Measurements from ENCODE around the gene SASH1. TPM values are rescaled to one million over a fixed set of nuclear protein-coding genes. Genes with fewer than 3 reads are reported as not detected.

SASH1 gene
- total and polyA plus RNA-seq, 2 donors (not counting 1 experiment from before 2014, with no cell fraction given) = 38.6 to 44.6 TPM

DNA sequence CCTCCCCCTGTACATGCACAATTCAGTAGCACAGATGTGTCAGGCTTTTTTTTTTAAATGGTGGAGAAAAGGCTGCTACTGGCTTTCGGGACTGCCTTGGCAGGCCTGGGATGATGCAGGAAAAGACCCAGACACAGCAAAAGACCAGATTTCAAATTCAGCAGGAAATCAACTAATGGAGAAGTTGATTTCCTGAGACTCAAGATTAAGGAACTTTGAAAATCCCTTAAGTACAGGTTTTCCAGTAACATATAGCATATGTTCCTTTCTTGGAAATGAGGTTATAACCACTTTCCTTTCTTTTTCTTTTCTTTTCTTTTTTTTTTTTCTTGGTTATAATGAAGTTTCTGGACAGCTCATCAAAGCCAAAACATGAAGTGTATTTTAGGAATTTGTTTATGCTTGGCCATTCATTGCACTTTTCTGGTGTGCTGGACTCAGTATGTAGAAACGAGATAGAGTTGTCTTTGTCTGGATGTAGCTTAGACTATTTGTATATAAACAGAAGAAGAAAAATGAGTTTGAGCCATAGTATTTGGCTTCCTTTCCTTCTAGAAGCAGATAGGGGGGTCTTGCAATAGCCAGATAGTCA is 119.4 kb downstream of the SASH1 start:
- Histone ChIP-seq H4K20me1 (ENCODE audit: control insufficient read depth, extremely low read depth, insufficient read depth, low read length) (no peaks in the 10 kb centered on the region), H3K36me3 (ENCODE audit: control insufficient read depth, insufficient read depth, low read length) (no peaks in the 10 kb centered on the region), H3K4me2 (ENCODE audit: extremely low read depth, insufficient read depth, low read length) (peak overlapping the region; percentile 68), H3K79me2 (ENCODE audit: control insufficient read depth, insufficient read depth, low read length) (no peaks in the 10 kb centered on the region), H3K9ac (ENCODE audit: insufficient read depth, low read length) (no peak overlapping the region), H3K27me3 (ENCODE audit: control insufficient read depth, insufficient read depth, low read length) (no peaks in the 10 kb centered on the region), H3K27ac (ENCODE audit: insufficient read depth, low read length) (no peak overlapping the region), H3K9me3 (ENCODE audit: control insufficient read depth, insufficient read depth, low read depth, low read length) (no peaks in the 10 kb centered on the region), H3K4me1 (ENCODE audit: control insufficient read depth, extremely low read depth, insufficient read depth, low read length) (peaks cover 7% of the 10 kb centered on the region), H2AFZ (ENCODE audit: low read length) (no peak overlapping the region), H3K4me3 (replicated peaks in 1 of 4; ENCODE audit: control extremely low read depth in 1 of 4, insufficient read depth in 1 of 4, low read depth in 3 of 4, low read length in 4 of 4) (no peak overlapping the region)
- TF ChIP-seq, protein P1, sequence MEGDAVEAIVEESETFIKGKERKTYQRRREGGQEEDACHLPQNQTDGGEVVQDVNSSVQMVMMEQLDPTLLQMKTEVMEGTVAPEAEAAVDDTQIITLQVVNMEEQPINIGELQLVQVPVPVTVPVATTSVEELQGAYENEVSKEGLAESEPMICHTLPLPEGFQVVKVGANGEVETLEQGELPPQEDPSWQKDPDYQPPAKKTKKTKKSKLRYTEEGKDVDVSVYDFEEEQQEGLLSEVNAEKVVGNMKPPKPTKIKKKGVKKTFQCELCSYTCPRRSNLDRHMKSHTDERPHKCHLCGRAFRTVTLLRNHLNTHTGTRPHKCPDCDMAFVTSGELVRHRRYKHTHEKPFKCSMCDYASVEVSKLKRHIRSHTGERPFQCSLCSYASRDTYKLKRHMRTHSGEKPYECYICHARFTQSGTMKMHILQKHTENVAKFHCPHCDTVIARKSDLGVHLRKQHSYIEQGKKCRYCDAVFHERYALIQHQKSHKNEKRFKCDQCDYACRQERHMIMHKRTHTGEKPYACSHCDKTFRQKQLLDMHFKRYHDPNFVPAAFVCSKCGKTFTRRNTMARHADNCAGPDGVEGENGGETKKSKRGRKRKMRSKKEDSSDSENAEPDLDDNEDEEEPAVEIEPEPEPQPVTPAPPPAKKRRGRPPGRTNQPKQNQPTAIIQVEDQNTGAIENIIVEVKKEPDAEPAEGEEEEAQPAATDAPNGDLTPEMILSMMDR (conservative IDR thresholded peaks at IDR 0.05 in 1 of 2, IDR thresholded peaks at IDR 0.05 in 1 of 2; ENCODE audit: low read depth in 1 of 2, low read length in 2 of 2) = no peak
- TF ChIP-seq EZH2 (IDR thresholded peaks at IDR 0.05; ENCODE audit: low read length, missing control alignments) = no peak
- DNase-seq (ENCODE audit: low read depth in 2 of 2) = peak; percentile 68 to 71

DNA sequence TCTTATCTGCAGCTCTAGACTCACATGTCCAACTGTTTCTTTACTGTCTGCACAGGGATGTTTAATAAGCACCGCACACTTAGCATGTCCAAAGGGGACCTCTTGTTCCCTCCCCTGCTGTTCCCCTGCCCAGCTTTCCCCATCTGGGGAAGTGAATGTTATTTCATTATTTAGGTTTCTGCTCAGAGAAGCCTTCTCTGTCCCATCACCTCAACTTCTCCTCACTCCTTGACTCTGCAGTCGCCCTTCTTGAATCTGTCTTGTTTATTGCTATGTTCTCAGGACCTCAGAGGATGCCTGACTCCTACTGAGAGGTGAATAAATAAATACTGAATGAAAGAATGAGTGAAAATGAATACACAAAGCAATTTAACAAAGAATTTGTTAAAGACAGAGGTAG is 121.0 kb downstream of the SASH1 start:
- no peak overlapping the region for H3K4me2 ChIP-seq (ENCODE audit: extremely low read depth, insufficient read depth, low read length)
- H3K79me2 ChIP-seq (ENCODE audit: control insufficient read depth, insufficient read depth, low read length) = no peaks in the 10 kb centered on the region
- H3K9me3 ChIP-seq (ENCODE audit: control insufficient read depth, insufficient read depth, low read depth, low read length) = no peaks in the 10 kb centered on the region
- H3K4me3 ChIP-seq (replicated peaks in 1 of 4; ENCODE audit: control extremely low read depth in 1 of 4, insufficient read depth in 1 of 4, low read depth in 3 of 4, low read length in 4 of 4) = no peak overlapping the region
- H3K4me1 ChIP-seq (ENCODE audit: control insufficient read depth, extremely low read depth, insufficient read depth, low read length) = peaks cover 7% of the 10 kb centered on the region
- no peak overlapping the region for H3K27ac ChIP-seq (ENCODE audit: insufficient read depth, low read length)
- H2AFZ ChIP-seq (ENCODE audit: low read length) = no peak overlapping the region
- no peaks in the 10 kb centered on the region for H3K27me3 ChIP-seq (ENCODE audit: control insufficient read depth, insufficient read depth, low read length)
- no peaks in the 10 kb centered on the region for H4K20me1 ChIP-seq (ENCODE audit: control insufficient read depth, extremely low read depth, insufficient read depth, low read length)
- no peaks in the 10 kb centered on the region for H3K36me3 ChIP-seq (ENCODE audit: control insufficient read depth, insufficient read depth, low read length)
- TF ChIP-seq, protein P1 (conservative IDR thresholded peaks at IDR 0.05 in 1 of 2, IDR thresholded peaks at IDR 0.05 in 1 of 2; ENCODE audit: low read depth in 1 of 2, low read length in 2 of 2) = no peak
- TF ChIP-seq EZH2 (IDR thresholded peaks at IDR 0.05; ENCODE audit: low read length, missing control alignments) = no peak
- no peak overlapping the region for H3K9ac ChIP-seq (ENCODE audit: insufficient read depth, low read length)
- DNase-seq (ENCODE audit: low read depth in 2 of 2) = no peak

DNA sequence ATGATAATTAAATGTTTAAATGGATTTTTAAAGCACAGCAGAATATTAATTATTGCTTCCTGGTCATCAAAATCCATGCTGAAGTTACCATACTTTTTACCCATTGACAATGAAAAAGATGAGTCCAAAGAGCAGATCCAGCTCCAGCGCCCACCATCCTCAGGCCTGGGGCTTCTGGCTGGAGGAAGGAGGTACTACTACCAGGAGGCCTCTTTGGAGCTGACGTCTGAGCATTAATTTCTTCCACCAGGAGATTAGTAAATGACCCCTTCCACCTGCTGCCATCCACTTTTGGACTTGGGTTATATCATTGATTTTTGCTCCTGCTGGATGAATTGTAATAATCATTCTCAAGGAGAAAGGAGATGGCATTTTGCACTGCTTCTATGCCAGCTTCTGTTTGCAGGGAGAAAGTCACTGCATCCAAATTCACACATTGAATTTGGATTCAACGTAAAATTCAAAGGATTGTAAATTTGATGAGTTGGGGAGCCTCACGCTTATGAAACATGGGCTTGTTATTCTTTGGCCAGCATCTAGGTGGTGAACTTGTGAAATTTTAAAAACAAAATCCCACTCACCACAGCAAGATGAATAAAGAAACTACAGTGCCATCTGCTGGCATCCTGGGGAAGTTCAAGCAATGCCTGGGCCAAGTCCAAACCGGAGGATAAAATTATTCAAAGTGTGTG is 121.8 kb downstream of the SASH1 start:
- TF ChIP-seq EZH2 (IDR thresholded peaks at IDR 0.05; ENCODE audit: low read length, missing control alignments) = no peak
- TF ChIP-seq, protein P1 (conservative IDR thresholded peaks at IDR 0.05 in 1 of 2, IDR thresholded peaks at IDR 0.05 in 1 of 2; ENCODE audit: low read depth in 1 of 2, low read length in 2 of 2) = peak; percentile 93 to 95
- Histone ChIP-seq H3K4me2 (ENCODE audit: extremely low read depth, insufficient read depth, low read length) (no peak overlapping the region), H3K27me3 (ENCODE audit: control insufficient read depth, insufficient read depth, low read length) (no peaks in the 10 kb centered on the region), H2AFZ (ENCODE audit: low read length) (no peak overlapping the region), H3K36me3 (ENCODE audit: control insufficient read depth, insufficient read depth, low read length) (no peaks in the 10 kb centered on the region), H3K27ac (ENCODE audit: insufficient read depth, low read length) (no peak overlapping the region), H3K79me2 (ENCODE audit: control insufficient read depth, insufficient read depth, low read length) (no peaks in the 10 kb centered on the region), H3K4me1 (ENCODE audit: control insufficient read depth, extremely low read depth, insufficient read depth, low read length) (peaks cover 7% of the 10 kb centered on the region), H3K9ac (ENCODE audit: insufficient read depth, low read length) (no peak overlapping the region), H3K4me3 (replicated peaks in 1 of 4; ENCODE audit: control extremely low read depth in 1 of 4, insufficient read depth in 1 of 4, low read depth in 3 of 4, low read length in 4 of 4) (no peak overlapping the region), H3K9me3 (ENCODE audit: control insufficient read depth, insufficient read depth, low read depth, low read length) (no peaks in the 10 kb centered on the region), H4K20me1 (ENCODE audit: control insufficient read depth, extremely low read depth, insufficient read depth, low read length) (no peaks in the 10 kb centered on the region)
- DNase-seq (ENCODE audit: low read depth in 2 of 2) = peak; percentile 59 to 86
